Fibroblast of the aortic adventitia (primary cell): Measurements from ENCODE around the gene MYLK. TPM values are rescaled to one million over a fixed set of nuclear protein-coding genes. Genes with fewer than 3 reads are reported as not detected.
"Not testable (repeated sequence)": the region's sequence is repeated elsewhere in the genome, so short reads cannot be mapped to it uniquely, and the experiment has no call there.

Source experiments
- DNase-seq: peaks from one replicate; pipeline ENCODE4 v3.0.0-alpha.2; 2010; ENCODE audit warnings: low read depth
- H3K4me3 ChIP-seq: 2 replicates; pipeline ENCODE4 v1.5.1; 2011; ENCODE audit warnings: low read depth, mild to moderate bottlenecking, control low read depth, low read length, moderate library complexity
- CTCF ChIP-seq: IDR thresholded peaks from 2 replicates; pipeline ENCODE4 v1.5.1; 2011; ENCODE audit warnings: mild to moderate bottlenecking, low read length, control low read depth, inconsistent platforms; ENCODE audit not compliant: insufficient read depth
- total RNA-seq: library from RNA; depleted of rRNA; stranded (reverse); fragments of >200 nt; gene quantifications from 2 replicates; pipeline ENCODE4 v1.2.3, GENCODE V29; 2012; ENCODE audit warnings: low replicate concordance

MYLK gene
- total RNA-seq, 1 donor, result 74.7 TPM

DNA sequence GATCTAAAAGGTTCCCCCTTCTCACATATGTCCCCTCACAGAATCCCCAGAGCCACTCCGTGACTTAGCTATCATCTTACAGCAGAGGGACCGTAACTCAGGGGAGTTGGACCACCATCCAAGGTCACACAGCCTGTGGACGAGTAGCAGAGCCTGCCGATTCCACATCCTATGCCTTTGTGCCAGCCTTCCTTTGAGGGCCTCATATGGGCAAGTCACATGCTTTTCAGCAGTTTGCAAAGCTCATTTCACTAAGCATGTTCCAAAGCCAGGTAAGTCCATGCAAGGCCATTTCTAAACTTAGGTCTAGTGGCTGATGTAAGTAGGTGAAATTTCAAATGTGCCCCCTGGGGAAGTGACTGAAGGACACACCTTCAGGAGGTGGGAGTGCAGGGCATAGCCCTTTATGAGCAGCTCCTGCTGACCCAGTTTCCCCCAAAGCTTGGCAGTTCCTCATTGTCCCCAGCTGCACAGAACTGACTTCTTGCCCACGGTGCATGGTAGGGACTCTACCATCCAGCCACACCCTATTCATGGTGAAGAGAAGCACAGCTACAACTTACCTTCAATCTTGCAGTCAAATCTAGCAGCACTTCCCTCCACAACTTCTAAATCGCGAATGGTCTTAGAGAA is 265.9 kb downstream of the MYLK start:
- no peak for TF ChIP-seq CTCF
- DNase-seq, result peak; percentile 13
- no peak overlapping the region for H3K4me3 ChIP-seq

DNA sequence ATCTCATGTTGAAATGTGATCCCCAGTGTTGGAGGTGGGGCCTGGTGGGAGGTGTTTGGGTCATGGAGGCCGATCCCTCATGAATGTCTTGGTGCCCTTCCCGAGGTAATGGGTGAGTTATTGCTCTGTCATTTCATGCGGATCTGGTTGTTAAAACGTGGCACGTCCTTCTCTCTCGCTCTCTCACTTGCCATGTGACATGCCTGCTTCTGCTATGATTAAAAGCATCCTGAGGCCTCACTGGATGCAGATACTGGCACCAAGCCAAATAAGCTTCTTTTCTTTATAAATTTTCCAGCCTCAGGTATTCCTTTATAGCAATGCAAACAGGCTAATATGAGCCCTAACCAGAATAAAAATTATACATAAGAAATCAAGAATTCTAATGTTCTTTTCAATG is 267.5 kb downstream of the MYLK start:
- H3K4me3 ChIP-seq, result no peak overlapping the region
- TF ChIP-seq CTCF, result no peak
- no peak for DNase-seq

- no peak for DNase-seq
- no peak for TF ChIP-seq CTCF
- H3K4me3 ChIP-seq, result no peak overlapping the region
These were observed 270.6 kb downstream of the MYLK start for GRCh38 chr3:123613543-123613942.

GRCh38 chr3:123611674-123612073 is 272.5 kb downstream of the MYLK start:
- not testable (repeated sequence) for DNase-seq, H3K4me3 ChIP-seq

DNA sequence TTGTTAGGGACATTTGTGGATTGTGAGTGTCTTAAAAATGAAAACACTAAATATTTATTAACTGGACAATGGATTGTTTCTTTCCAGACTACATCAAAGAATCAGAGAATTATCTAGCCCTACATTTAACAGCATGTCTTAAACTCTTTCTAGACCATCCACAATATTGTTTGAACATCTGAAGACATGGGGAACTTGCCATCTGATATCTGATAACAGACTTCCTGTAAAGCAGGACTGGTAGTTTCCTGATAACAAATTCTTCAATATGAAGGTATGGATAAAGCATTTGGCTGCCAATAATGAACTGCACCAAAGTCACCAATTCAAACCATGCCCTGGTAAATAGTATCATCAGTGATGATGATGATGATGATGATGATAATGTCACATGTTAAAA is 273.1 kb downstream of the MYLK start:
- DNase-seq, result no peak
- H3K4me3 ChIP-seq, result no peak overlapping the region
- TF ChIP-seq CTCF, result no peak

DNA sequence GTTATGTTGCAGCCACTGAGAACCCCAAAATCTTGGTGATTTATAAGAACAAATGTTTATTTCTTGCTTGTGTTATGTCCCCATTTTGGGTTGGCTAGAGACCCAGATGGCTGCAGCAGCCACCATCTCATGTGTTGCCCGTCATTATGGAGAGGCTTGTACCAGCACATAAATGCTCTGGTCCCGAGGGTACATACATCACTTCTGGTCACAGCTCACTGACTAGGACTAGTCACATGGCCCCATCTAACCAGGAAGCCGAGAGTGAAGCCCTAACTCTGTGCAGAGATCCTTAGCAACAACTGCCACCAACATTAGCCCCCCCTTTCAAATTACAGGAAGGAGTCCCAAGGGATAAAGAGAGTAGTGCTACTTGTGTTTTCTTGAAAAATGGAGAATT is 273.8 kb downstream of the MYLK start:
- TF ChIP-seq CTCF, result no peak
- H3K4me3 ChIP-seq, result no peak overlapping the region
- no peak for DNase-seq

- DNase-seq, result no peak
- no peak for TF ChIP-seq CTCF
- H3K4me3 ChIP-seq, result no peak overlapping the region
These were observed 275.1 kb downstream of the MYLK start for GRCh38 chr3:123609063-123609462.
